ENCODE results near the gene ARHGAP26.
A peak's percentile ranks its signal among the peaks of the same experiment; 100 is the strongest.
"Not testable (repeated sequence)": the region's sequence is repeated elsewhere in the genome, so short reads cannot be mapped to it uniquely, and the experiment has no call there.

The ARHGAP26 gene

DNA sequence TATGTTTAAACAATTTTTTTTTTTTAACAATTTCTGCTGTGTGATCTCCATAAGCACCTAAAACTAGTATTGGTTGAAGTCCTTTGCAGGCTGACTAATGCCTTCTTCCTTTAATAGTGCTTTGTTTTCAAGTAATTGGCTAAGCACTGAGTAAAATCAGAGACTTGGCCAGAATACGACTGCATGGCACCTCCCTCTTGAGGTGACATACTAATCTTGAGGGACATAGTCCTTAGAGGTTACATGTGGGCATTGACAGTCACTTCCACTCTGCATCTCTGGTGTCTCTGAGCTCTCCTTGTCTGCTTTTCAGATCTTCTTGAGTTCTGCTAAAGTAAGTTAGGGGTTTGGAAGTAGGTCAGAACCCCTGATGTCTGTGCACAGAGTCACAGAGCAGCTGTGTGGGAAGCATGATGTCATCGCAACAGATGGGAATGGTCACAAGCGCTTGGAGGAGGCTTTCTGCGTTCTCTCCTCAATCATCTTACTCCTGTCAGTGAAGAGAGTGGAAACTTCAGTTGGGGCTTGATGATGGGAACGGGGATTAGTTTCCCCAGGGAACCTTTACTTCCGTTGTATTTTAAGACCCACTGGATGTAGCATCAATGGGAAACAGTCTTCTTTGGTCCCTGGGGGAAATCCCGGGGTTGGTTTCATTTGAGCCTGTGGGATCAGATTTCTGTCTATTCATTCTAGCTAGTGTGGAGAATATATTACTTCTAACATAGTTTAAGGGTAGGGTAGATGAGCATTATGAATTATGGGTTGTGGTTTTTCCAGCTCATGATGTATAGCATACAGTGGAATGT lies 136.9 kb downstream of the ARHGAP26 start:
- DNase-seq: peak in 15 of 42 donors; percentile 13 to 55 (median 24)

DNA sequence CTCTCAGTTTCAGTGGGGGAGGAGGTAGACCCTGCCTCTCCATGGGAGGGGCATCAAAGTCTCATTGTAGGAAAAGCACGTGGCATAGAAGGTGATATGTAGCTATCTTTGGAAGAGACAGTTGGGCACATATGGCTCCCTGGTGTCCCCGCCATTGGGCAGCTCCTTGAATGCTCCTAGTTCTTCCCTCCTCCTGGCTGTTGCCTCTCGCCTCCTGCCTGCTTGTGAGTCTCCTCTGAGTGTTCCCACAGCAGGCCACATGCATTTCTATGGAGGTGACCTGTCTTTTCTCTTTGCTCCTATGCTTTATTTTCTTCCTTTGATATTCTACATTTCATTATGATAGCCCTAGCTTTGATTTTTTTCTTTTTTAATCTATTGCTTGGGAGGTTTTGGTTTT lies 138.5 kb downstream of the ARHGAP26 start:
- intact Hi-C loops (cut with DNase I): no loop called here
- DNase-seq: no peak

More for the DNA sequence above, 136.9 kb downstream of the ARHGAP26 start:
- intact Hi-C loops (cut with DNase I): no loop called here

DNA sequence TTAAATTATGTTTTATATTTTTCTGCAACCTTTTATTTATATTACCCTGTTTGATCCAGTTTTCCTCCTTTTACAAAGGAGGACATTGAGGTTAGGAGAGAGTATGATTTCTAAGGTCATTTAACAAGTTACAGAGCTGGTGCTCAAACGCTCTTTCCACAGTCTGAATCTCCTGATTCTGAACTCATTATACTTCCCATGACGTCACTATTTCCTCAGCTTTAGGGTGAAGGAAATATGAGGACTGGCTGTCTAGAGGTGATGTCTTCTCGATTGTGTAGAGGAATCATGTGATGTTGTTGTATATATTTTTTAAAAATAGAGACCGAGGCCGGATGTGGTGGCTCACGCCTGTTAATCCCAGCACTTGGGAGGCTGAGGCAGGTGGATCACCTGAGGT lies 140.0 kb downstream of the ARHGAP26 start:
- intact Hi-C loops (cut with DNase I): no loop called here
- DNase-seq: no peak

DNA sequence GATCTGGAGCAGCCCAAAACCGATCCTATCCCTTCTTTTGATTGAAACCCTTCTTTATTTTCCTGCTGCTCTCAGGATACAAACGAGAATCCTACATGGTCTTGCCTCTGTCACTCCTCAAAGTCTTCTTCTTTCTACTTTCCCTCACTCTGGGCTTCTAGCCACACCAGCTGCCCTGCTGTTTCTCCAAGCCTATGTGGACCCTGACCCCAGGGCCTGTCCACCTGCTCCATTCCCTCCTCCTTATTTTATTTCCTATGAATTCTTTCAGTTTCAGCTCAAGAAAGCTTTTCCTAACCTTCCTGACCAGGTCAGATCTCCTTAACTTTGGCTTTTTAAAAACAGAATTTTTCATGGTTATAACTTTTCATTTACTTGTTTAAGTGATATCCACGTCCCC lies 141.0 kb downstream of the ARHGAP26 start:
- DNase-seq: no peak
- intact Hi-C loops (cut with DNase I): no loop called here

DNA sequence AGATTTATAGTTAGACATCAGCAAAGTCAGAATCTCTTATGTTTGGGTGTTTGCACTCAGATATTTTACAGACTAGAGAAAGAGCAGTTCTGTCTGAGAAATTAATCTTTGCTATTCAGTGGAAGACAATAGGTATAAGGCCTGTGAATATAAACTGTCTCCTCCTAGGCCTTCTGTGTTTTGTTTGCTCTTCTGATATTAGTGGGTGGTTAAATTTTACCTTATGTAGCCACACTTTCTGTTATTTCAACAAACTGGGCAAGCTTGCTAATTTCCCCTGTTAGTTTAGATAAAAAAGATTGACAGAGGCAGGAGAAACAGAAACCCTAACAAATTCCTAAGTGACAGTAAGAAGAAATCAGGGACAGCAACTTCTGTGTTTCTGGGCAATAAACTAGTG lies 141.6 kb downstream of the ARHGAP26 start:
- intact Hi-C loops (cut with DNase I): no loop called here
- no peak for DNase-seq

DNA sequence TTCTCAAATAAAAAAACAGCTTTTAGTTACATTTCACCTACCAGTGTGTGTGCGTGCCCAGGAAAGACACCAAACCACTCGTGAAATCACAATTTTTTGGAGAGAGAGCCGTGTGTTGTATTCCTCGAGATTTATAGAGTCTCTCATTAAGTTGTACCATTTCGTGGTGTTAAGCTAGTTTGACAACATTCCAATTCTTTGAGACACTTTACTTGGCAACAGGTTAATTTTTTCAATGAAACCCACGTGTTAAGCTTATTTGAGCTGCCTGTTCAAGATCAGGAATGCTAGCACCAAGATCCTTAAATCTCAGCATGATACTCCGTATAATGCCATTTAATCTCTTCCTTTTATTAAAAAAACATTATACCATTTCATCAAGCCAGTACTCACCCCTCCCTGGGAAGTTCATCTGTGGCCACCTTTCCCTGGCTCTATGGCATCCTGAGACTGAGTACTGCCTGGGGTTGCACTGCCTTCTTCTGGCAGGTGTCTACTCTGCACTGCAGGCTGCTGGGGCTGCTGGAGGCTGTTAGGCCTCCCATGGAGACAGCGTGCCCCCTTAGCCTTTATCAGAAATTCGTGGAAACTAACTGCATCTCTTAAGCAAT lies 143.7 kb downstream of the ARHGAP26 start:
- DNase-seq: no peak
- intact Hi-C loops (cut with DNase I): no loop called here

DNA sequence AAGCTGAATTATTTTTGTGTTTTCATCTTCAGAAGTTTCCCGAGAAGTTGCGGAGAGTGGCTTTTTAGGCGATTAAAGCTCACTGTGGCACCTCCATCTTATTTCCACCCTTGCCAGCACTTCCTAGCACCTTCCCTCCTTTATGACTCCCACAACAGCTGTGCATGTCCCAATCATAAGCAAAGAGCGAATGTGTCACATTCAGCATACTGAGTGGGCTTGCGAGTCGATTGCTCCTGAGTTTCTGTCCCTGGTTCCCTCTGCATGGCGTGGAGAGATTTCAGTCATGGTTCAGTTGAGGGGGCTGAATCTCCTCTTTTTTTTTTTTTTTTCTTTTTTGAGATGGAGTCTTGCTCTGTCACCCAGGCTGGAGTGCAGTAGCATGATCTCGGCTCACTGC lies 144.9 kb downstream of the ARHGAP26 start:
- intact Hi-C loops (cut with DNase I): no loop called here
- peak in 12 of 42 donors; percentile 1 to 62 (median 29) for DNase-seq

DNA sequence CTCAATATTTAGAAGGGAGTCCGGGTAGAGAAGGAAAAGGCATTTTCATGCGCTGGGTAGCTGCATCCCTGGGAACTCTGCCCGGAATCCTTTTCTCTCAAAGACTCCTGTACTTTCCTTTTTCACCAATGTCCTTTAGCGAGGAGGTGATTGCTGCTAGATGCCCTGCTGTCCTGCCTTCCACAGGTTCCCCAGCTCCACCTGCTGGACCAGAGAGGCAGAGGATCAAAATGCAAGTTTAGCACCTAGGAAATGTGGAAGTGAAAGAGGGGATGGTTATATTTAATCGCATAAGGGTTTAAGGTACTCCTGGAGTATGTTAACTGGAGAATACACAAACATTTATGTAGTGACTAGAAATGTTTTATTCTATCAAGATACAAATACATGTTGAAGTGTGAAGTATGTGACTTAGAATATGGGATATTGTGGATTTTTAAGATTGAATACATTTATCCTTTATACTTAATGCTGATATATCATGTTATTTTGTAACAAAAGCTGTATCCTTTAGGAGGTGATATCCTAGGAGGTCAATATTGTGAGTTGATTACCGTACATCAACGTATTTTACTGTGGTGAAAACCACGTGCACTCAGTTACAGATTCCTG lies 145.7 kb downstream of the ARHGAP26 start:
- intact Hi-C loops (cut with DNase I): no loop called here
- DNase-seq: peak in 13 of 42 donors; percentile 7 to 52 (median 24)

DNA sequence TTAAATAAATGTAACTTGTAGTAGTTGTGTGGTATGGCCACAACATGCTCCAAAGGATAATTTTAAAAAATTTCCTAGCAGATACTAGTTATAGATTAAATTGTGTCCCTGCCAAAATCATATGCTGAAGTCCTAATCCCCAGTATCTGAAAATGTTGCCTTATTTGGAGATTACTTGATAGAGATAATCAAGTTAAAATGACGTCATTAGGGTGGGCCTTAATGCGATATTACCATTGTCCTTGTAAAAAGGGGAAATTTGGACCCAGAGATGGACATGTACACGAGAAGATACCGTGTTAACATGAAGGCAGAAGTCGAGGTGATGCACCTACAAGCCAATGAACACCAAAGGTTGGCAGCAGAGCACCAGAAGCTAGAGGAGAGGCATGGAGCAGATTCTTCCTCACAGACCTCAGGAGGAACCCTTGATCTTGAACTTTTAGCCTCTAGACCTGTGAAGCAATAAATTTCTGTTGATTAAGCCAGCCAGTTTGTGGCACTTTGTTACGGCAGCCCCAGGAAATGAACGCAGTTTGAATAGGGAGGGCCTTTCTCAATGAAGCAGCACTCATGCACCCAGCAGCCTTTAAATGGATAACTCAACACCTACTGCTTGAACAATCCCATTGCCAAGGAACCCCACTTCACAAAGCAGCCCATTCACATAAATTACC lies 148.9 kb downstream of the ARHGAP26 start:
- no peak for DNase-seq

DNA sequence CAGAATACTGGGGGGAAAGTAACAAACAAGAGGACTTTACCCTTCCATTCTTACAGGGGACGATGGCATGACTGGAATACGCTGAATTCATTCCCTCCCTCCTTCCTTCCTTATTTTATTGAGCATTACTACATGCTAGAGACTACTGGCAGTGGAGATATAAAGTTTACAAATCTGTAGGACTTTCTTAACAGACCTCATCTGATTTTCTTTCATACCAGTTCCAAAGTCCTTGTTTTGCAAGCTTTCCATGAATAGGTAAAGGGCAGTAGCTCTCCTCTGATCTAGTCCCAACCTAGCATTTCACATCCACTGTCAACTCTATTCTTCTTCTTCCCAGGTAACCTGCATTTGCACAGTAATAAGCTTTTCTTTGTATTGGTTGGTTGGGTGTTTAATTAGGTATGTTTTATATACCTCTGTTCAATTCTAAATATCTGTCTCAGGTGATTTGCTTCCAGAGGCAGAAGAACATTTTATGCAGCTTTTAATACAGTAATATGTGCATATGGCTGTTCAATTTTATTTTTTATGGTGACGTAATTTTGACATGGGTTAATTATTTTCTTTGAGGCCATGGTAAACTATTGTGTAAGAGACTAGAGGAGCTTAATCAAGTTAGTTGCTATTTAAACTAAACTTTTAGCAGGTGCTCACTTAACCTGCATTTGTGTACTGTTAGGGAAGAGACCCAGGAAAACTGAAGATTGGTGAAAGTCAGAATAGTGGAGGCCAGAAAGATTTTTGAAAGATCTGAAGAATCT lies 150.9 kb downstream of the ARHGAP26 start:
- intact Hi-C loops (cut with DNase I): no loop called here

More for the DNA sequence above, 148.9 kb downstream of the ARHGAP26 start:
- intact Hi-C loops (cut with DNase I): no loop called here

DNA sequence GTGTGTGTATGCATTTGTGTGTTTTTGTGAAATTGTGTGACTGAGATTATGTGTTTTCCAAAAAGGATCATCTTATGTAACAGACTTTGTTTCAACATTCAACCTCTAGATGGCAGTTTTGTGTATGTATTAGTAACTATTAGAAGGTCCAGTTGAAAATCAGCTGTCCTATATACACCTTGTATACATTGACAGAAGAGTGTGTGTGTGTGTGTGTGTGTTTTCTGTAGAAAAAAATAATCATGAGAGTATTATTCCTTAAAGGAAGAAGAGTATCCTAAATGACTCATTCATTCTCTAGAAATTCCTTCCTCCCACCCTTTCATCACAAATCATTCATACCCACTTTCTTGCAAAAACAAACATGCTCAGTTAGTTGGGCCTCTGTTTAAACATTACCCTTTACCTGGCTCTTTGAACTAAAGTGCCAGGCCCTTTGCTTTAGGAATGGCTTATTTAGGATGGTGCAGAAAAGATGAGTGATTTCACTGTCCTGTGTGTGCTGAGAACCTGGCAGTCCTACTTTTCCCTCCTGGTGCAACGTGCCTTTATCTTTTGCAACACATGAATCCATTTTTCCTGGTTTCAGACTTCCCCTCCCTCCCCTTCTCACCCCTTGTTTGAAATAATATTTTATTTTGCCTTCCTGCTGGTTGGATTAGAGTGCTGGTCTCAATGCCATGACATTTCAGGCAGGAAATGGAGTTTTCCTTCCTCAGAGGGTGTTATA lies 152.2 kb downstream of the ARHGAP26 start:
- intact Hi-C loops (cut with DNase I): no loop called here
- DNase-seq: no peak

More for the DNA sequence above, 150.9 kb downstream of the ARHGAP26 start:
- DNase-seq: no peak

DNA sequence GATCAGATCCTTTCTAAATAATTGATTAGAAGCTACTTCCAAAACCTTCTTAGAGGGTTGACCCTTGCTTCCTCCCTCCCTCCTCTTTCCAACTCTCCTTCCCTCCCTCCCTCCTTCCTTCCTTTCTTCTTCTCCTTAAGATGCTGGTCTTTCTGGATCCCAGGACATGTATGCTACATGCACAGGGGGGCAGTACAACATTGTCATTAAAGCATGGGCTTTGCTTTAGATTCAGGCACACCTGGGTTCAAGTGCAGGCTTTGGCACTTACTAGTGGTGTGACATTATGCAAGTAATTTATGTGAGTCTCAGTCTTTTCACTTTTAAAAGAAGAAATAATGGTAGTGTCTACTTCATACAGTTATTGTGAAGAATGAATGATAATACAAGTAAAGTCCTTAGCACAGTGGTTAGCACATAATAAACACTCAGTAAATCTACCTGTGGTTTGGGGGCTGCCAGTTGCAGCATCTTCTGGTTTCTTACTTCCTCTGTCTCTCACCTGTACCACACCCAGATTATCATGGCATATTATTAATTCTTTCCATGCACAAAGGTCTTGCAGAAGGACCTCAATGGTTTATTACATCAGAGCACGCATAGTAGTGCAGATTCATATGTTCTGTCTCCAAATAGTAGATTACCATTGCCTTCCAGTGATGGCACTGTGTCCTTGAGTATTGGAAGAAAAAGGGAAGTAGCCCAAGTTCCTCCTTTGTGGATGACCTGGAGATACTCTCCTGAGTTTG lies 154.1 kb downstream of the ARHGAP26 start:
- intact Hi-C loops (cut with DNase I): no loop called here

DNA sequence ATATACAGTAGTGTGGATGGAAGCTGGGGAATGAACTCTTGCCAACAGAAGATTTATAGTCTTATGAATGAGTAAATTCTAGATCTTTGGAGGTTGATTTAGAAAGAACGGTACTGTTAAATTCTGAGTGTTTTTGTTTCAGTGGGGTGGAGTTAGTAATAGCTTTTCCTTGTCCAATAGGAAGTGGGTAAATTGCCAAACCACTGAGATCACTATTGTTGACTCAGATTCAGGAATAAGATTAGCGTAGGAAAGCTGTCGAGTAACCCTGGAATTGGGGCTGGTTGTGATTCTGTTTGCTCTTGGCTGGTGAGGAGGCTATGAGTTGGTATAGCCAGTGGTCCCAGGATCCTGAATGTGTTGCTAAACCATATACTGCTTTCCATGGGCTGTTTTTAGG lies 155.6 kb downstream of the ARHGAP26 start:
- DNase-seq: no peak
- intact Hi-C loops (cut with DNase I): loop anchor here (2.0 kb wide), 1 partner anchor 31 kb away; no protein-coding TSS in a partner anchor

More for the DNA sequence above, 154.1 kb downstream of the ARHGAP26 start:
- DNase-seq: no peak

DNA sequence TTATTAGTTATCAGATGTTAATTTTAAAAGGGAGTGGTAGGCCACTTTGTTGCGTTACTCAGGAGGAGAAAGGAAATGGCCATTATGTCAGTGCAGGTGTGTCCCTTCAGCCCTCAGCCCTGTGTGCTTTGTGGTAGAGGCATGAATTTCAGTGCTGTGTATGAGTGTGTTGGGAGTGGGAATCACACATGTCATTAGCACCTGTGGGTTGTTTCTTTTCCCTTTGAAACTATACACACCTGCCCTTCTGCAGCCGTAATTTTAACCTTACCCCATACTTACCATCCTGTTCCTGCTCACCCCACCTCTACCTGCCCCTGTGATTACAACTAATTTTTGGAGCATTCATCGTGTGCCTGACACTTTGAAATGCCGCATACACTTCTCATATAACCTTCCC lies 156.4 kb downstream of the ARHGAP26 start:
- DNase-seq: no peak
- intact Hi-C loops (cut with DNase I): loop anchor here (2.0 kb wide), 1 partner anchor 30 kb away; no protein-coding TSS in a partner anchor

DNA sequence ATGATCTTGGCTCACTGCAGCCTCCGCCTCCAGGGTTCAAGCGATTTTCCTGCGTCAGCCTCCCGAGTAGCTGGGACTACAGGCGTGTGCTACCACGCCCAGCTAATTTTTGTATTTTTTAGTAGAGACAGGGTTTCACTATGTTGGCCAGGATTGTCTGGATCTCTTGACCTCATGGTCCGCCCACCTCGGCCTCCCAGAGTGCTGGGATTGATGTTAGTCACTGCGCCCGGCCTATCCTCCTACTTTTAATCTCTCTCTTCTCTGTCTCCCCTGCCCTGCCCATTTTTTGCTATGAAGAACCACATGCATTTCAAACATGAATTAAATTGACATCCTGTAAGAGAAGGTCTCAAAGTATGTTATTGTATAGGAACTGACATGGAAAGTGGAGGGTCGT lies 158.8 kb downstream of the ARHGAP26 start:
- DNase-seq; intact Hi-C loops (cut with DNase I): not testable (repeated sequence)

DNA sequence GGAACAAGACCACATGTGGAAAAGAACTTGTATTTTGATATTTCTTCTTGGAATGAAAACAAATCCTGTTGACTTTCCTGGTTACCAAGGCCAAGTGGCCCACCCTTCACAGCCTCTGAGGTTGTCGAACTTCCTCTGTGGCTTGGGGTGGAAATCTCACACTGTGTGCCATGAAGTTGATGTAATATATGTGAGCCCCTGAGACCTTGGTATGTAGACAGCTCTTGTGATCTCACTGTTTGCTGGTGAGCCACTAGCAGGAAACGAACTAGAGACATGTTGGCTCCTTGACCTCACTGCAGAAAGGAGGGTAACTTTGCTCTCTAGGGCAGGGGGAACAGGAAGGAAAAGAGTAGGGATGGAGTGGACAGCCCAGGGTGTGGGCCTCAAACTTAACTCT lies 159.4 kb downstream of the ARHGAP26 start:
- intact Hi-C loops (cut with DNase I): no loop called here
- no peak for DNase-seq

DNA sequence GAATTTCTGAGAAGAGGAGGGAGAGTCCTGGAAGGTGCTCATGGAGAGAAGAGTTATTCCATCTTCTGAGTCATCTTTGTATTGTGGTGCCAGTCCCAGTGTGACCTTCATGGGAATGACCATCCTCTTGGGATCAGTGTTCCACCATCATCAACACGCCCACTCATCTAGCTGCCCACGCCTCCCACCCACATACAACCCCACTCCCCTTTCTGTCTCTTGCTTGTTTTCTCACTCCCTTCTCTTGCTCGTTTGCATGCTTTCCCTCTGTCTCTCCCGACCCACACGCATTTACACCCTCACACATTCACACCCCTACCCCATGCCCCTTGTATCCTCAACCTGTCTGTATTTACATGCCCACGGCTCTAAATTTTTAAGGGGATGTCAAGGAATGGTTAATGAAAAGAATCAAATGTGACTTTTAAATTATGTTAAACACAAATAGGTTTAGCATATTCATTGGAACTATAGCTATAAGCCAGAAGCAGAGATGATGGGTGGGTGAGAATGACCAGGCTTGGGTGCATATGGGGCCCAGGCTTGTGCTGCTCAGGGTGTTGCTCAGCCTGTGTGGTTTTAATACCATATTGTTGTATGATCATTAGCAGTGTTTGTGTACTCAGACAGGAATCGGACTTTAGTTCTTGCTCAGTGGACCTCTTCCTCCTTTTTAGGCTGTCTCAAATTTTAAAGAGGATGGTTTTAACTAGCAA lies 160.4 kb downstream of the ARHGAP26 start:
- intact Hi-C loops (cut with DNase I): no loop called here
- no peak for DNase-seq

Measured in head of caudate nucleus (tissue), 42 donors.